ENCODE data around the gene TNNC1. TPM values are rescaled to one million over a fixed set of nuclear protein-coding genes. Genes with fewer than 3 reads are reported as not detected.

Gene TNNC1
- total RNA-seq, 1 donor from 2014 or later, result 0.67 TPM

- Mint-ChIP-seq H3K4me1 (ENCODE audit: low read depth) (peaks cover 25% of the 10 kb centered on the region), H3K9me3 (no peaks in the 10 kb centered on the region), H3K4me3 (no peak overlapping the region), H3K27ac (no peak overlapping the region), H3K27me3 (ENCODE audit: insufficient read depth) (no peaks in the 10 kb centered on the region), H3K36me3 (ENCODE audit: low read depth) (peaks cover 42% of the 10 kb centered on the region)
- no peak for DNase-seq (ENCODE audit: low spot score)
- intact Hi-C loops (cut with micrococcal nuclease), result no loop called here
Observed at GRCh38 chr3:52406791-52407510, 46.9 kb downstream of the TNNC1 start.

- intact Hi-C loops (cut with micrococcal nuclease), result no loop called here
- Mint-ChIP-seq H3K4me3 (no peak overlapping the region), H3K36me3 (ENCODE audit: low read depth) (peaks cover 49% of the 10 kb centered on the region)
Observed at GRCh38 chr3:52406231-52406661, 47.6 kb downstream of the TNNC1 start.

GRCh38 chr3:52405601-52406110, 48.2 kb downstream of the TNNC1 start:
- H3K4me3 Mint-ChIP-seq, result no peak overlapping the region
- no peak overlapping the region for H3K27ac Mint-ChIP-seq
- DNase-seq (ENCODE audit: low spot score), result no peak
- H3K36me3 Mint-ChIP-seq (ENCODE audit: low read depth), result peaks cover 50% of the 10 kb centered on the region
- no peaks in the 10 kb centered on the region for H3K9me3 Mint-ChIP-seq
- no peaks in the 10 kb centered on the region for H3K27me3 Mint-ChIP-seq (ENCODE audit: insufficient read depth)
- intact Hi-C loops (cut with micrococcal nuclease), result no loop called here
- H3K4me1 Mint-ChIP-seq (ENCODE audit: low read depth), result peaks cover 13% of the 10 kb centered on the region

More at GRCh38 chr3:52406231-52406661, 47.6 kb downstream of the TNNC1 start:
- peaks cover 18% of the 10 kb centered on the region for H3K4me1 Mint-ChIP-seq (ENCODE audit: low read depth)
- H3K27me3 Mint-ChIP-seq (ENCODE audit: insufficient read depth), result no peaks in the 10 kb centered on the region
- no peak overlapping the region for H3K27ac Mint-ChIP-seq
- DNase-seq (ENCODE audit: low spot score), result no peak
- no peaks in the 10 kb centered on the region for H3K9me3 Mint-ChIP-seq

- Mint-ChIP-seq H3K4me3 (no peak overlapping the region), H3K27ac (no peak overlapping the region)
Observed at GRCh38 chr3:52405066-52405465, 48.8 kb downstream of the TNNC1 start.

GRCh38 chr3:52404391-52404790, 49.5 kb downstream of the TNNC1 start:
- no peak for DNase-seq (ENCODE audit: low spot score)
- Mint-ChIP-seq H3K27ac (no peak overlapping the region), H3K4me1 (ENCODE audit: low read depth) (peaks cover 13% of the 10 kb centered on the region), H3K36me3 (ENCODE audit: low read depth) (peaks cover 50% of the 10 kb centered on the region), H3K27me3 (ENCODE audit: insufficient read depth) (no peaks in the 10 kb centered on the region), H3K4me3 (no peak overlapping the region), H3K9me3 (no peaks in the 10 kb centered on the region)
- intact Hi-C loops (cut with micrococcal nuclease), result no loop called here

More at GRCh38 chr3:52405066-52405465, 48.8 kb downstream of the TNNC1 start:
- Mint-ChIP-seq H3K36me3 (ENCODE audit: low read depth) (peaks cover 50% of the 10 kb centered on the region), H3K4me1 (ENCODE audit: low read depth) (peaks cover 13% of the 10 kb centered on the region), H3K27me3 (ENCODE audit: insufficient read depth) (no peaks in the 10 kb centered on the region), H3K9me3 (no peaks in the 10 kb centered on the region)
- no peak for DNase-seq (ENCODE audit: low spot score)
- intact Hi-C loops (cut with micrococcal nuclease), result no loop called here

- Mint-ChIP-seq H3K36me3 (ENCODE audit: low read depth) (peaks cover 50% of the 10 kb centered on the region), H3K27ac (no peak overlapping the region), H3K27me3 (ENCODE audit: insufficient read depth) (no peaks in the 10 kb centered on the region), H3K4me1 (ENCODE audit: low read depth) (peaks cover 10% of the 10 kb centered on the region), H3K4me3 (no peak overlapping the region), H3K9me3 (no peaks in the 10 kb centered on the region)
- intact Hi-C loops (cut with micrococcal nuclease), result no loop called here
- no peak for DNase-seq (ENCODE audit: low spot score)
Observed at GRCh38 chr3:52403955-52404354, 49.9 kb downstream of the TNNC1 start.

- H3K4me3 Mint-ChIP-seq, result no peak overlapping the region
- no peak overlapping the region for H3K27ac Mint-ChIP-seq
- no peak for DNase-seq (ENCODE audit: low spot score)
- H3K9me3 Mint-ChIP-seq, result no peaks in the 10 kb centered on the region
- H3K27me3 Mint-ChIP-seq (ENCODE audit: insufficient read depth), result no peaks in the 10 kb centered on the region
- intact Hi-C loops (cut with micrococcal nuclease), result no loop called here
- H3K4me1 Mint-ChIP-seq (ENCODE audit: low read depth), result peaks cover 4% of the 10 kb centered on the region
- peaks cover 46% of the 10 kb centered on the region for H3K36me3 Mint-ChIP-seq (ENCODE audit: low read depth)
Observed at GRCh38 chr3:52403271-52403841, 50.5 kb downstream of the TNNC1 start.

- H3K27ac Mint-ChIP-seq, result no peak overlapping the region
- no peaks in the 10 kb centered on the region for H3K27me3 Mint-ChIP-seq (ENCODE audit: insufficient read depth)
- no peak for DNase-seq (ENCODE audit: low spot score)
- H3K9me3 Mint-ChIP-seq, result no peaks in the 10 kb centered on the region
- intact Hi-C loops (cut with micrococcal nuclease), result no loop called here
- no peak overlapping the region for H3K4me3 Mint-ChIP-seq
- H3K4me1 Mint-ChIP-seq (ENCODE audit: low read depth), result no peaks in the 10 kb centered on the region
- H3K36me3 Mint-ChIP-seq (ENCODE audit: low read depth), result peaks cover 40% of the 10 kb centered on the region
Observed at GRCh38 chr3:52402706-52403270, 51.1 kb downstream of the TNNC1 start.

GRCh38 chr3:52402101-52402521, 51.7 kb downstream of the TNNC1 start:
- Mint-ChIP-seq H3K9me3 (no peaks in the 10 kb centered on the region), H3K36me3 (ENCODE audit: low read depth) (peaks cover 36% of the 10 kb centered on the region), H3K27ac (no peak overlapping the region), H3K4me1 (ENCODE audit: low read depth) (no peaks in the 10 kb centered on the region), H3K4me3 (no peak overlapping the region), H3K27me3 (ENCODE audit: insufficient read depth) (no peaks in the 10 kb centered on the region)
- intact Hi-C loops (cut with micrococcal nuclease), result no loop called here
- DNase-seq (ENCODE audit: low spot score), result no peak

- H3K27ac Mint-ChIP-seq, result no peak overlapping the region
- intact Hi-C loops (cut with micrococcal nuclease), result no loop called here
- H3K4me1 Mint-ChIP-seq (ENCODE audit: low read depth), result no peaks in the 10 kb centered on the region
- no peaks in the 10 kb centered on the region for H3K9me3 Mint-ChIP-seq
- no peaks in the 10 kb centered on the region for H3K27me3 Mint-ChIP-seq (ENCODE audit: insufficient read depth)
- H3K36me3 Mint-ChIP-seq (ENCODE audit: low read depth), result peaks cover 33% of the 10 kb centered on the region
- no peak overlapping the region for H3K4me3 Mint-ChIP-seq
- no peak for DNase-seq (ENCODE audit: low spot score)
Observed at GRCh38 chr3:52401551-52401950, 52.3 kb downstream of the TNNC1 start.

Other genes starting within 250 kb of the TNNC1 start
- gene TLR9, start 228.4 kb downstream of the TNNC1 start, total RNA-seq, result 0.47 TPM in 1 of 2 replicates, not detected in the other
- 94.3 and 98.6 TPM in 2 replicates for gene TWF2, start 214.9 kb downstream of the TNNC1 start, total RNA-seq
- 57.1 and 59.5 TPM in 2 replicates for gene PPM1M, start 208.3 kb downstream of the TNNC1 start, total RNA-seq
- 105 and 107 TPM in 2 replicates for gene WDR82, start 175.4 kb downstream of the TNNC1 start, total RNA-seq
- 17.0 and 18.3 TPM in 2 replicates for gene GLYCTK, start 166.2 kb downstream of the TNNC1 start, total RNA-seq
- gene DNAH1, start 137.7 kb downstream of the TNNC1 start, total RNA-seq, result 12.1 and 12.2 TPM in 2 replicates
- 104 and 113 TPM in 2 replicates for gene BAP1, start 44.0 kb downstream of the TNNC1 start, total RNA-seq
- gene PHF7, start 43.4 kb downstream of the TNNC1 start, total RNA-seq, result 11.1 and 11.4 TPM in 2 replicates
- 0.13 TPM in 1 of 2 replicates, not detected in the other for gene SEMA3G, start 8.9 kb downstream of the TNNC1 start, total RNA-seq
- 72.0 and 74.2 TPM in 2 replicates for gene NISCH, start 1.6 kb upstream of the TNNC1 start, total RNA-seq
- gene STAB1, start 41.3 kb upstream of the TNNC1 start, total RNA-seq, result 0.05 and 0.16 TPM in 2 replicates
- gene NT5DC2, start 79.8 kb upstream of the TNNC1 start, total RNA-seq, result 60.8 and 61.7 TPM in 2 replicates
- gene UQCC5, start 82.6 kb upstream of the TNNC1 start, total RNA-seq, result 14.1 and 17.1 TPM in 2 replicates
- 68.6 and 68.8 TPM in 2 replicates for gene PBRM1, start 231.9 kb upstream of the TNNC1 start, total RNA-seq
- gene GNL3, start 232.0 kb upstream of the TNNC1 start, total RNA-seq, result 241 and 245 TPM in 2 replicates

Data from activated T-helper 1 cell treated with anti-CD3 and anti-CD28 coated beads, Interleukin-12 subunit alpha, Interleukin-12 subunit beta, Interleukin-2, Interleukin-4 antibody, amounts not matched to agents 30 ng/mL and 10 ng/mL and 1 ng/mL, durations not matched to agents 14 hours and 24 hours and 36 hours (primary cell).